Endothelial cell of umbilical vein (primary cell): ENCODE data around the gene TRIM16.
"Not testable (repeated sequence)": the region's sequence is repeated elsewhere in the genome, so short reads cannot be mapped to it uniquely, and the experiment has no call there.

Experiments used
- CTCF ChIP-seq, 2 donors: IDR thresholded peaks; 1 replicate in 1 of 2; 2 replicates in 1 of 2; pipeline ENCODE4 v1.5.1; 2011; ENCODE audit warnings: low read length in 2 of 2, mild to moderate bottlenecking in 2 of 2, moderate library complexity in 2 of 2, control low read depth in 1 of 2, inconsistent platforms in 1 of 2, low read depth in 1 of 2; ENCODE audit not compliant: insufficient read depth in 1 of 2; ENCODE audit errors: extremely low read depth in 1 of 2
- GATA2 ChIP-seq: IDR thresholded peaks from 2 replicates; pipeline ENCODE4 v1.7.0; 2011; ENCODE audit warnings: low read depth, mild to moderate bottlenecking, moderate library complexity, mixed read lengths, low read length; ENCODE audit not compliant: insufficient read length, insufficient read depth
- POLR2A ChIP-seq: IDR thresholded peaks from 2 replicates; pipeline ENCODE4 v1.6.1; 2012; ENCODE audit warnings: low read depth, mild to moderate bottlenecking, control low read depth, low read length
- POLR2AphosphoS5 ChIP-seq: IDR thresholded peaks from 2 replicates; pipeline ENCODE4 v1.6.1; 2012; ENCODE audit warnings: low read depth, mild to moderate bottlenecking, control low read depth, low read length, moderate library complexity; ENCODE audit not compliant: insufficient read depth

- TF ChIP-seq POLR2AphosphoS5; CTCF (IDR thresholded peaks at IDR 0.05; ENCODE audit: extremely low read depth in 1 of 2, insufficient read depth in 1 of 2, low read depth in 1 of 2, low read length in 2 of 2); POLR2A; GATA2: not testable (repeated sequence)
These were observed 14.9 kb upstream of the TRIM16 start for GRCh38 chr17:15698967-15699366.
